Cardiac muscle cell (in vitro differentiated cells and primary cell): ENCODE results near the gene SNX20. TPM values are rescaled to one million over a fixed set of nuclear protein-coding genes. Genes with fewer than 3 reads are reported as not detected.
A peak's percentile ranks its signal among the peaks of the same experiment; 100 is the strongest.

Experiments
- DNase-seq, 2 donors: peaks; one replicate each; pipeline versions ENCODE4 v3.0.0 to v3.0.0-alpha.2; 2010 to 2017; ENCODE audit warnings: low read depth in 1 of 2, low spot score in 1 of 2
- H3K27ac ChIP-seq: fragments of 200-600 bp; sonication (generic); 2 replicates; pipeline ENCODE4 v1.5.1; 2016
- H3K27me3 ChIP-seq: fragments of 200-600 bp; sonication (generic); 2 replicates; pipeline ENCODE4 v1.6.0; 2016; ENCODE audit warnings: control low read depth
- H3K36me3 ChIP-seq: fragments of 200-600 bp; sonication (generic); 2 replicates; pipeline ENCODE4 v1.5.1; 2016; ENCODE audit warnings: control low read depth
- H3K4me1 ChIP-seq: fragments of 200-600 bp; sonication (generic); 2 replicates; pipeline ENCODE4 v1.8.1; 2017; ENCODE audit warnings: low read depth, mild to moderate bottlenecking, mixed run types
- H3K4me3 ChIP-seq: fragments of 200-600 bp; sonication (generic); 2 replicates; pipeline ENCODE4 v1.5.1; 2016; ENCODE audit warnings: mild to moderate bottlenecking
- H3K9me3 ChIP-seq: fragments of 200-600 bp; sonication (generic); 2 replicates; pipeline ENCODE4 v1.5.1; 2017; ENCODE audit warnings: low read depth, mild to moderate bottlenecking, control low read depth
- polyA plus RNA-seq: library from polyadenylated mRNA; unstranded; fragments of >200 nt; fragmentation: Nextera tagmentation; extraction: Ambion mirVana; gene quantifications from 2 replicates; pipeline ENCODE4 v1.2.1, GENCODE V29; 2016
- total RNA-seq: library from RNA; depleted of rRNA; stranded (reverse); fragments of >200 nt; gene quantifications from 2 replicates; pipeline ENCODE4 v1.2.3, GENCODE V29; 2016
- TF ChIP-seq, protein P1 (sequence below): IDR thresholded peaks from 2 replicates; pipeline ENCODE4 v1.5.1; 2012; ENCODE audit warnings: low read depth, mild to moderate bottlenecking, low read length

Gene SNX20
- total and polyA plus RNA-seq, 2 experiments from 2014 or later = not detected

DNA sequence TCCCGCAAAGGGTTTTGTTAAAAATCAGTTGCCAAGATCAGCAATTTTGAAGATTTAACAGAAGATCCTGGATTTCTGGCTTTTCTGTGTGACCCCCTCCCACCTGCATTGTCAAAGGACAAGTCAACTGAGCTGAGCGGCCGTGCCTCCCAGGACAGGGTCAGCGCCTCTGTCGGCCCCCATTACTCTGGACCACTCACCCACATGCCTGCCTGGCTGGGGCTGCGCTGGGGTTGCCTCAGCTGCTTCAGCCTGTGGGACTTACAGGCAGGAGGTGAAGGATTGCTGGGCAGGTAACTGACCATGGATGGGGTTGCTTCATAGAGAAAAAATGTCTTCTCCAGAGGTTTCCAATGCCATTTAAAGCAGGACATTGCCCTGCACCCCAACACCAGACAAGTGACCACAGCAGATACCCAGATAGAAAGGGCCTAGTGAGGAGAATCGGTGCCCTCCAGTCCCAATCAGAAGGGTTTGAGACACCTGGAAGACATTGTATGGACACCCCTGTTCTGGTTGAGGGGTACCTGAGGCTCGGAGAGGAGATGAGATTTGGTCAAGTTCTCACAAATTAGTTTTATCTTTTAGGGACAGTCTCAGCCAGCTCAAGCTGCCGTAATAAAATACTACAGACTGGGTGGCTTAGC is 52.8 kb downstream of the SNX20 start:
- Histone ChIP-seq H3K4me3 (no peak overlapping the region), H3K4me1 (peaks cover 6% of the 10 kb centered on the region), H3K27ac (no peak overlapping the region), H3K36me3 (no peaks in the 10 kb centered on the region), H3K9me3 (no peaks in the 10 kb centered on the region), H3K27me3 (no peaks in the 10 kb centered on the region)
- TF ChIP-seq, protein P1, sequence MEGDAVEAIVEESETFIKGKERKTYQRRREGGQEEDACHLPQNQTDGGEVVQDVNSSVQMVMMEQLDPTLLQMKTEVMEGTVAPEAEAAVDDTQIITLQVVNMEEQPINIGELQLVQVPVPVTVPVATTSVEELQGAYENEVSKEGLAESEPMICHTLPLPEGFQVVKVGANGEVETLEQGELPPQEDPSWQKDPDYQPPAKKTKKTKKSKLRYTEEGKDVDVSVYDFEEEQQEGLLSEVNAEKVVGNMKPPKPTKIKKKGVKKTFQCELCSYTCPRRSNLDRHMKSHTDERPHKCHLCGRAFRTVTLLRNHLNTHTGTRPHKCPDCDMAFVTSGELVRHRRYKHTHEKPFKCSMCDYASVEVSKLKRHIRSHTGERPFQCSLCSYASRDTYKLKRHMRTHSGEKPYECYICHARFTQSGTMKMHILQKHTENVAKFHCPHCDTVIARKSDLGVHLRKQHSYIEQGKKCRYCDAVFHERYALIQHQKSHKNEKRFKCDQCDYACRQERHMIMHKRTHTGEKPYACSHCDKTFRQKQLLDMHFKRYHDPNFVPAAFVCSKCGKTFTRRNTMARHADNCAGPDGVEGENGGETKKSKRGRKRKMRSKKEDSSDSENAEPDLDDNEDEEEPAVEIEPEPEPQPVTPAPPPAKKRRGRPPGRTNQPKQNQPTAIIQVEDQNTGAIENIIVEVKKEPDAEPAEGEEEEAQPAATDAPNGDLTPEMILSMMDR = no peak
- DNase-seq = no peak

DNA sequence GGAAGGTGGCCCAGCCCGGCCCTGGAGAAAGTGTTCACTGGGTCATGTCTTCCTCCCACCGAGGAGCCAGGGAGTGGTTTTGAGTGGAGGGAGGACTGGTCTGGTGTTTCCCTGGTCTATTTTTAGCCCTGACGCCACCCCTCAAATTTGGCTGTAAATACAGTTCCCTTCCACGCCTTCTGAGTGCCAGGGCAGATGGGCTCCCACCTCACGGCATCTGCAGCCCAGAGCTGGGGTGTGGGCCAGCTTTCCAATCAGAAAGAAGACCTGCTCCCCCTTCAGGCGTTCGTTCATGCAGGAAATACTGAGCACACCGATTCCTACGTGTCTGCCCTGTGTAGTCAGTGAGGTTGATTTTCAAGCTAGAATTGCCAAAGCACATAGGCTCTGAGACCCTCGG is 53.7 kb downstream of the SNX20 start:
- Histone ChIP-seq H3K27me3 (no peaks in the 10 kb centered on the region), H3K27ac (no peak overlapping the region), H3K9me3 (no peaks in the 10 kb centered on the region), H3K4me1 (peaks cover 6% of the 10 kb centered on the region), H3K4me3 (no peak overlapping the region), H3K36me3 (no peaks in the 10 kb centered on the region)
- peak; percentile 45 to 50 for DNase-seq
- TF ChIP-seq, protein P1 = peak; percentile 45

DNA sequence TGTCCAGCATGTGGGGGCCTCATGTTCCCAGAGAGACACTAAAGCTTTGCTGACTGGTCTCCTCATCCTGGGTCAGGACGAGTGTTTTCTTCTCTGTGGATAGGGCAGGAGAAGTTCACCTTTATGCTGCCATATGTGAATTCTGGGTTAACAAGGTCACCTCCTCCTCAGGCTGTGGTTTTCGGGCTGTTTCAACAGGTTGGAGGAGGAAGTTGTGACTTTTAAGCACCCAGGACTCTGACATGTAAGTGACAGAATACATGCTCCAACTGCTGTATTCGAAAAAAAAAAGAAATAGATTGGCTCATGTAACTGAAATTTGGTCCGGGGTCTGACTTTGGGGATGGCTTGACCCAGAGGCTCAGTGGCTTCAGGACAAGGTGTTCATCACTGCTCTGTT is 54.2 kb downstream of the SNX20 start:
- H3K27ac ChIP-seq = no peak overlapping the region
- no peak for DNase-seq

DNA sequence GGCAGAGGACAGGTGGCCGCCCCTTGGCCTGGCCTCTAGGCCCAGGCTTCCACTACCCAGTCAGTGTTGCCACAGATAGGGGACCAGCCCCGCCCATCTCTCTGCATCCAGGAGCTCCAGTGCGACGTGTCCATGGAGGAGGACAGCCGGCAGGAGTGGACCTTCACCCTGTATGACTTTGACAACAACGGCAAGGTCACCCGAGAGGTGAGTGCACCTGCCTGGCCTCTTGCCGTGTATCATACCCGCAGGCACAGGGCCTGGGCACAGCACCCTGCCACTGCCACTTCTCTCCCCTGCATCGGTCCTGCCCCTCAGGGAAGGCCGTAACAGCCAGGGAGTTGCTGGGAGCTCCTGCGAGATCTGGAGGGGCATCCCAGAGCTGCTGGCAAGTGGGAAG is 55.7 kb downstream of the SNX20 start:
- Histone ChIP-seq H3K36me3 (no peaks in the 10 kb centered on the region), H3K4me3 (no peak overlapping the region), H3K4me1 (peaks cover 6% of the 10 kb centered on the region), H3K9me3 (no peaks in the 10 kb centered on the region), H3K27me3 (peaks cover 3% of the 10 kb centered on the region), H3K27ac (no peak overlapping the region)
- TF ChIP-seq, protein P1 = no peak
- no peak for DNase-seq

More for the DNA sequence above, 54.2 kb downstream of the SNX20 start:
- Histone ChIP-seq H3K36me3 (no peaks in the 10 kb centered on the region), H3K4me1 (peaks cover 6% of the 10 kb centered on the region), H3K27me3 (peaks cover 3% of the 10 kb centered on the region), H3K4me3 (no peak overlapping the region), H3K9me3 (no peaks in the 10 kb centered on the region)
- TF ChIP-seq, protein P1 = no peak

DNA sequence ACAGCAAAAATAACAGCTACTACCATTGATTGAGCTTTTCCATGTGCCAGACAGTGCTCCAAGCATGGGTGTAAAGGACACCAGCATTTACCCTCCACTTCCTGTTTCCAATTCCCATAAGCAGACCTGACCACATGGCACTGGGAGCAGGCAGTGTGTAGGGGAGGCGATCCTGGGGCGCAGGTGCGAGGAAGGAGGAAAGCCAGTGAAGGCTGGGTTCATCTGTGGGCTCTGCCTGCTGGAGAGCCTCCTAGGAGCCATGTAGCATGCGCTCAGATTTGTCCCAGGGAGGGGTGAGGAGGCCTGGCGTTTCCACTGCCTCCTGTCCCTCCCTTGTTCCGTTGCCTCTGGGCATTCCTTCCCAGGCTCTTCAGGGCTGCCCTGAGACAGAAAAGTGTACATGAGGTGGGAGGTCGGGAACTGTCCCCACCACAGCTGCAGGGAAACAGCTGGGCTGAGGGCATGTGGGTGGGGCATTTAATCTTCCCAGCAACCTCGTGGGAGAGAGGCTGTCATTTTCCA is 56.6 kb downstream of the SNX20 start:
- Histone ChIP-seq H3K9me3 (no peaks in the 10 kb centered on the region), H3K36me3 (no peaks in the 10 kb centered on the region), H3K4me3 (no peak overlapping the region), H3K27me3 (peaks cover 3% of the 10 kb centered on the region), H3K4me1 (peaks cover 6% of the 10 kb centered on the region), H3K27ac (no peak overlapping the region)
- TF ChIP-seq, protein P1 = no peak
- no peak for DNase-seq
